Heart right ventricle (tissue), 16 donors: ENCODE data around the gene RGS7. TPM values are rescaled to one million over a fixed set of nuclear protein-coding genes. Genes with fewer than 3 reads are reported as not detected.

Experiments used
- ATAC-seq, 8 donors: fragments of 200-7000 bp; cut with Tn5 transposase; one replicate each; pipeline ENCODE4 v1.9.1; 2020; ENCODE audit warnings: mild to moderate bottlenecking in 8 of 8, moderate library complexity in 8 of 8, moderate number of reproducible peaks in 1 of 8
- DNase-seq, 2 donors: peaks; one replicate each; pipeline ENCODE4 v3.0.0-alpha.2; 2020
- H3K27ac ChIP-seq, 10 donors: fragments of 200-600 bp; sonication (generic) in 2 of 10; one replicate each; pipeline versions ENCODE4 v1.5.0 to v1.8.0; 2020 to 2022; ENCODE audit warnings: mild to moderate bottlenecking in 3 of 10
- H3K27me3 ChIP-seq, 7 donors: fragments of 200-600 bp; one replicate each; pipeline ENCODE4 v1.8.0; 2021 to 2022; ENCODE audit warnings: mild to moderate bottlenecking in 2 of 7
- H3K36me3 ChIP-seq, 9 donors: fragments of 200-600 bp; sonication (generic) in 1 of 9; one replicate each; pipeline versions ENCODE4 v1.5.0 to v1.8.0; 2020 to 2022; ENCODE audit warnings: mild to moderate bottlenecking in 2 of 9
- H3K4me1 ChIP-seq, 9 donors: fragments of 200-600 bp; sonication (generic) in 1 of 9; one replicate each; pipeline versions ENCODE4 v1.5.0 to v1.8.0; 2020 to 2022; ENCODE audit warnings: mild to moderate bottlenecking in 4 of 9
- H3K4me3 ChIP-seq, 10 donors: fragments of 200-600 bp; sonication (generic) in 2 of 10; one replicate each; pipeline versions ENCODE4 v1.5.0 to v1.8.0; 2020 to 2022; ENCODE audit warnings: mild to moderate bottlenecking in 7 of 10, moderate library complexity in 2 of 10
- H3K9me3 ChIP-seq, 11 donors: fragments of 200-600 bp in 10 of 11; sonication (generic) in 2 of 11; one replicate each; pipeline versions ENCODE4 v1.5.0 to v1.8.0; 2013 to 2022; ENCODE audit warnings: mild to moderate bottlenecking in 2 of 11, control low read depth in 1 of 11, moderate library complexity in 1 of 11
- CTCF ChIP-seq, 9 donors: fragments of 200-600 bp; sonication (generic) in 2 of 9; IDR thresholded peaks; one replicate each; pipeline versions ENCODE4 v1.5.0 to v1.8.0; 2021 to 2022; ENCODE audit warnings: antibody characterized with exemption in 9 of 9, mild to moderate bottlenecking in 5 of 9, moderate library complexity in 1 of 9
- WGBS, 2 donors: extraction: QIAGEN DNeasy Blood & Tissue Kit; methylation state at CpG; one replicate each; pipeline ENCODE4 v1.1.7; 2013; ENCODE audit warnings: inconsistent platforms in 1 of 2; 5-methylcytosine and 5-hydroxymethylcytosine counted together
- intact Hi-C, 10 donors: fragments of 100-400 bp; cut with DNase I; formaldehyde crosslinking; loops; one replicate each; pipeline versions ENCODE4 v1.11.1 to v1.14.2; 2022
- polyA plus RNA-seq, 2 donors: library from polyadenylated mRNA; stranded (reverse); fragments of 200-250 nt; gene quantifications; one replicate each; pipeline ENCODE4 v1.2.3, GENCODE V29; 2013
- total RNA-seq, 10 donors: library from RNA; stranded (reverse); fragmentation: NEBNext Ultra II Directional in 3 of 10; extraction: Animal tissue kit (Norgen Biotek cat#: 25700) in 3 of 10; gene quantifications; one replicate each; pipeline versions ENCODE4 v1.2.1 to v1.2.4, GENCODE V29; 2021 to 2023
- donor health status: Arrhythmogenic right ventricular cardiomyopathy.
- donor health status: ischemic (EF 13 %, LVEDD 7.1; RV severe dilation, severe dysfunction).
- donor health status: healthy with polysubstance abuse.
- donor health status: DM: no; HTN: yes; CAD: no.
- donor health status: DM: no; HTN: no; CAD: no.
- donor health status: ischemic (EF 25% LVEDD 6.9; RV normal size, moderate dysfunction).
- donor health status: ischemic (EF 25% LVEDD 5.7; RV mildly dilated, moderate dysfunction).
- donor health status: healthy.
- donor health status: DM: yes; HTN: yes; CAD: no.
- donor health status: Ischemic cardiomyopathy.
- donor health status: ischemic (EF 35%, LVEDD 5.7; RV mildly dilated, moderate dysfunction).
- donor health status: nonischemic (EF 11% LVEDD 7.7; RV severe dilation, severe dysfunction).
- donor health status: DM: yes; HTN: yes; CAD: no.
- donor health status: PGD.
- donor health status: ischemic (EF 29% LVEDD 5.4; RV normal size, mild dysfunction).
- donor health status: nonischemic (EF 23%, LVEDD 6.1; RV moderate dilation, normal function).

The RGS7 gene
- total and polyA plus RNA-seq, 12 donors, result not detected

GRCh38 chr1:240758296-240758695, 598.7 kb downstream of the RGS7 start:
- WGBS, 2 donors, result 61 to 63% methylated on average over 1 of the region's 1 CpG
- Histone ChIP-seq H3K4me1 (no peaks in the 10 kb centered on the region), H3K36me3 (no peaks in the 10 kb centered on the region), H3K9me3 (peaks cover 0 to 4% (median 0%) of the 10 kb centered on the region in 11 donors), H3K27ac (no peak overlapping the region), H3K4me3 (no peak overlapping the region), H3K27me3 (no peaks in the 10 kb centered on the region)
- TF ChIP-seq CTCF (IDR thresholded peaks at IDR 0.05), result no peak
- ATAC-seq (no peak), DNase-seq (no peak)
- intact Hi-C loops, result no loop called here

GRCh38 chr1:240747907-240748306, 609.1 kb downstream of the RGS7 start:
- ATAC-seq (no peak), DNase-seq (no peak)
- no peak overlapping the region for H3K4me3 ChIP-seq
- no peaks in the 10 kb centered on the region for H3K4me1 ChIP-seq
- H3K27ac ChIP-seq, result no peak overlapping the region
- no peaks in the 10 kb centered on the region for H3K27me3 ChIP-seq
- no peak for TF ChIP-seq CTCF (IDR thresholded peaks at IDR 0.05)
- H3K9me3 ChIP-seq, result no peaks in the 10 kb centered on the region
- intact Hi-C loops, result no loop called here
- H3K36me3 ChIP-seq, result no peaks in the 10 kb centered on the region

- H3K9me3 ChIP-seq, result no peaks in the 10 kb centered on the region
- no peaks in the 10 kb centered on the region for H3K4me1 ChIP-seq
- H3K36me3 ChIP-seq, result no peaks in the 10 kb centered on the region
- H3K27me3 ChIP-seq, result no peaks in the 10 kb centered on the region
- intact Hi-C loops, result no loop called here
- WGBS, 2 donors, result 61 to 66% methylated on average over 2 of the region's 2 CpGs
- no peak for ATAC-seq
- no peak overlapping the region for H3K27ac ChIP-seq
- DNase-seq, result no peak
- TF ChIP-seq CTCF (IDR thresholded peaks at IDR 0.05), result no peak
- no peak overlapping the region for H3K4me3 ChIP-seq
These were observed 613.3 kb downstream of the RGS7 start for GRCh38 chr1:240743705-240744104.

GRCh38 chr1:240739754-240740153, 617.3 kb downstream of the RGS7 start:
- ATAC-seq (no peak), DNase-seq (no peak)
- H3K4me3 ChIP-seq, result no peak overlapping the region
- no peaks in the 10 kb centered on the region for H3K27me3 ChIP-seq
- peaks cover 0 to 1% (median 0%) of the 10 kb centered on the region in 11 donors for H3K9me3 ChIP-seq
- WGBS, 2 donors, result 66 to 71% methylated on average over 1 of the region's 1 CpG
- TF ChIP-seq CTCF (IDR thresholded peaks at IDR 0.05), result no peak
- no peaks in the 10 kb centered on the region for H3K36me3 ChIP-seq
- intact Hi-C loops, result loop anchor here in 1 of 10 donors (10.0 kb wide), 1 partner anchor 745 kb away; no protein-coding TSS in a partner anchor
- H3K27ac ChIP-seq, result no peak overlapping the region
- H3K4me1 ChIP-seq, result no peaks in the 10 kb centered on the region
